Lower lobe of right lung (tissue), 2 donors: ENCODE results near the gene CD3D. TPM values are rescaled to one million over a fixed set of nuclear protein-coding genes. Genes with fewer than 3 reads are reported as not detected.

ENCODE experiments used
- ATAC-seq, 2 donors: fragments of 200-7000 bp; cut with Tn5 transposase; one replicate each; pipeline ENCODE4 v1.9.1; 2020 to 2022; ENCODE audit warnings: mild to moderate bottlenecking in 2 of 2, moderate library complexity in 2 of 2
- DNase-seq: peaks from one replicate; pipeline ENCODE4 v3.0.0-alpha.2; 2020
- H3K27ac ChIP-seq: fragments of 200-600 bp; one replicate; pipeline ENCODE4 v1.8.0; 2022
- H3K27me3 ChIP-seq: fragments of 200-600 bp; one replicate; pipeline ENCODE4 v1.8.0; 2022; ENCODE audit warnings: low read depth
- H3K36me3 ChIP-seq: fragments of 200-600 bp; one replicate; pipeline ENCODE4 v1.8.0; 2022; ENCODE audit warnings: mild to moderate bottlenecking
- H3K4me1 ChIP-seq: fragments of 200-600 bp; one replicate; pipeline ENCODE4 v1.8.0; 2022
- H3K4me3 ChIP-seq: fragments of 200-600 bp; one replicate; pipeline ENCODE4 v1.8.0; 2022; ENCODE audit warnings: mild to moderate bottlenecking
- H3K9me3 ChIP-seq: fragments of 200-600 bp; one replicate; pipeline ENCODE4 v1.8.0; 2022
- CTCF ChIP-seq: fragments of 200-600 bp; IDR thresholded peaks from one replicate; pipeline ENCODE4 v1.8.0; 2022; ENCODE audit warnings: antibody characterized with exemption, mild to moderate bottlenecking
- intact Hi-C: fragments of 100-400 bp; cut with DNase I; formaldehyde crosslinking; loops from one replicate; pipeline ENCODE4 v1.11.0; 2022
- total RNA-seq: library from RNA; stranded (reverse); fragmentation: NEBNext Ultra II Directional; extraction: Animal tissue kit (Norgen Biotek cat#: 25700); gene quantifications from one replicate; pipeline ENCODE4 v1.2.1, GENCODE V29; 2021
- donor health status: DM: no; HTN: yes; CAD: no; lungs with severe emphysema.

CD3D gene
- total RNA-seq, 1 donor from 2014 or later: 7.4 TPM

- no peaks in the 10 kb centered on the region for H3K9me3 ChIP-seq
- H3K27ac ChIP-seq: no peak overlapping the region
- ATAC-seq (no peak), DNase-seq (no peak)
- intact Hi-C loops: no loop called here
- H3K27me3 ChIP-seq: no peaks in the 10 kb centered on the region
- H3K4me1 ChIP-seq: no peaks in the 10 kb centered on the region
- no peaks in the 10 kb centered on the region for H3K36me3 ChIP-seq
- H3K4me3 ChIP-seq: no peak overlapping the region
- no peak for TF ChIP-seq CTCF
These were observed 38.3 kb downstream of the CD3D start for GRCh38 chr11:118304227-118304567.

- no peak overlapping the region for H3K4me3 ChIP-seq
- ATAC-seq (no peak), DNase-seq (no peak)
- intact Hi-C loops: no loop called here
- H3K4me1 ChIP-seq: no peaks in the 10 kb centered on the region
- H3K36me3 ChIP-seq: no peaks in the 10 kb centered on the region
- no peak for TF ChIP-seq CTCF
- H3K27ac ChIP-seq: no peak overlapping the region
- no peaks in the 10 kb centered on the region for H3K9me3 ChIP-seq
- H3K27me3 ChIP-seq: no peaks in the 10 kb centered on the region
These were observed 40.8 kb downstream of the CD3D start for GRCh38 chr11:118301600-118302195.

- intact Hi-C loops: no loop called here
- DNase-seq (no peak), ATAC-seq (peak; percentile 60 to 73)
These were observed 46.6 kb downstream of the CD3D start for GRCh38 chr11:118295815-118296454.

GRCh38 chr11:118295199-118295598 is 47.3 kb downstream of the CD3D start:
- no peak overlapping the region for H3K27ac ChIP-seq
- DNase-seq: no peak
- no peaks in the 10 kb centered on the region for H3K9me3 ChIP-seq
- peaks cover 5% of the 10 kb centered on the region for H3K4me1 ChIP-seq
- H3K36me3 ChIP-seq: no peaks in the 10 kb centered on the region
- no peaks in the 10 kb centered on the region for H3K27me3 ChIP-seq
- H3K4me3 ChIP-seq: no peak overlapping the region
- intact Hi-C loops: no loop called here
- ATAC-seq: no peak
- TF ChIP-seq CTCF: no peak

More at GRCh38 chr11:118295815-118296454, 46.6 kb downstream of the CD3D start:
- Histone ChIP-seq H3K27me3 (no peaks in the 10 kb centered on the region), H3K4me3 (no peak overlapping the region), H3K9me3 (no peaks in the 10 kb centered on the region), H3K36me3 (no peaks in the 10 kb centered on the region), H3K27ac (no peak overlapping the region), H3K4me1 (peaks cover 3% of the 10 kb centered on the region)
- peak; percentile 55 for TF ChIP-seq CTCF

GRCh38 chr11:118294053-118294452 is 48.5 kb downstream of the CD3D start:
- DNase-seq (no peak), ATAC-seq (no peak)
- Histone ChIP-seq H3K36me3 (no peaks in the 10 kb centered on the region), H3K27ac (no peak overlapping the region), H3K9me3 (no peaks in the 10 kb centered on the region), H3K4me1 (peaks cover 5% of the 10 kb centered on the region), H3K27me3 (no peaks in the 10 kb centered on the region), H3K4me3 (no peak overlapping the region)
- no peak for TF ChIP-seq CTCF
- intact Hi-C loops: loop anchor here (5.0 kb wide), 1 partner anchor 97 kb away; no protein-coding TSS in a partner anchor
